ENCODE data around the gene SUPT20H. TPM values are rescaled to one million over a fixed set of nuclear protein-coding genes. Genes with fewer than 3 reads are reported as not detected.

SUPT20H gene
- total RNA-seq, 1 donor from 2014 or later: 56.1 TPM

DNA sequence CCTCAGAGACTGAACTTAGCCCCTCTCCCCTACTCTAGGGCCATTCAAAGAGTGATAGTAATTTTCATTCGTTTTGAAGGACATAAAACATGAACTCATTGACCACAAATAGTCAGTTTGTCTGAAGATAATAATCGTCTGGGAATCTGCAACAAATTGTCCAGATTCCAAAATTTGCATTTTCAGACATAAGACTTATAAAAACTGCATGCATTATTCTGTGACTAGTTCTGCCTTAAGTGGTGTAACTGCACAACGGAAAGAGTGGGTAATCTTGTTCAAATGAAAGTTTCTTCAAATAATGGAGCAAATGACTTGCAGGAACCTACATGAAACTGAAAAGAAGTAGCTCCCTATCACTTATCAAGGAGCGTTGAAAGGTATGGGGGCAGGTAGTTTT, 37.6 kb upstream of the SUPT20H start:
- H3K27ac Mint-ChIP-seq (ENCODE audit: unreplicated experiment): no peak overlapping the region
- H3K9me3 Mint-ChIP-seq (ENCODE audit: unreplicated experiment): no peaks in the 10 kb centered on the region
- DNase-seq (ENCODE audit: low spot score): no peak
- no peaks in the 10 kb centered on the region for H3K36me3 Mint-ChIP-seq (ENCODE audit: low read depth, unreplicated experiment)
- TF ChIP-seq CTCF (IDR thresholded peaks at IDR 0.05; ENCODE audit: unreplicated experiment): no peak
- H3K4me3 Mint-ChIP-seq (ENCODE audit: unreplicated experiment): no peak overlapping the region
- H3K4me1 Mint-ChIP-seq (ENCODE audit: unreplicated experiment): no peaks in the 10 kb centered on the region
- H3K27me3 Mint-ChIP-seq (ENCODE audit: unreplicated experiment): no peaks in the 10 kb centered on the region

DNA sequence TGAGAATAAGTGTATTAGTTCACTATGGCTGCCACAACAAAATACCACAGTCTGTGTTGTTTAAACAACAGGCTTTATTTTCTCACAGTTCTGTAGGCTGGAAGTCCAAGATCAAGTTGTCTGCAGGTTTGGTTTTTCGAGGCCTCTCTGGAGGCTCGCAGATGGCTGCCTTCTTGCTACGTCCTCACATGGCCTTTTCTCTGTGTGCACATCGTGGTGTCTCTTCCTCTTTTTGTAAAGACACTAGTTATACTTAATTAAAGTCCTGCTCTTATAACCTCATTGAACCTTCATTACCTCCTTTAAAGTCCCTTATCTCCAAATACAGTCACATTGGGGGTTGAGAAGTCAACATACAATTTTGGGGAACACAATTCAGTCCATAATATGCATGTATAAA, 35.4 kb upstream of the SUPT20H start:
- Mint-ChIP-seq H3K4me3 (ENCODE audit: unreplicated experiment) (no peak overlapping the region), H3K36me3 (ENCODE audit: low read depth, unreplicated experiment) (no peaks in the 10 kb centered on the region), H3K27me3 (ENCODE audit: unreplicated experiment) (no peaks in the 10 kb centered on the region), H3K27ac (ENCODE audit: unreplicated experiment) (no peak overlapping the region), H3K4me1 (ENCODE audit: unreplicated experiment) (no peaks in the 10 kb centered on the region), H3K9me3 (ENCODE audit: unreplicated experiment) (no peaks in the 10 kb centered on the region)
- TF ChIP-seq CTCF (IDR thresholded peaks at IDR 0.05; ENCODE audit: unreplicated experiment): no peak
- DNase-seq (ENCODE audit: low spot score): no peak

DNA sequence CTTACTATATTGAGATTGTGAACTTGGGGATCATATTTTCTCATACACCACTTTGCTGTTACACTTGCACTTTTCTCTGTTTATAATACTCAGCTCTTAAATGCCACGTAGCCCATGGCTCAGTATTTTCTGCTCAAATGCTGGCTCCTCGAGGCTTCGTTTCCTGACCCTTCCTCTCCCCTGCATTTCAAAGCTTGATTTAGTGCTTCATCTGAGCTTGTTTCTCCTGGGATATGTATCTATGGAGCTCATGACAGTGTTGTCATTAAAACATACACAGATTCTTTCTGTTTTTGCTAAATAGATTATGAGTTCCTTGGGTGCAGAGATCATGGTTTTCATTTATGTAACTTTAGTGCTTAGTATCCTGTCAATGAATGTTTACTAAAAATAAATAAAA, 34.6 kb upstream of the SUPT20H start:
- Mint-ChIP-seq H3K4me3 (ENCODE audit: unreplicated experiment) (no peak overlapping the region), H3K27me3 (ENCODE audit: unreplicated experiment) (no peaks in the 10 kb centered on the region), H3K36me3 (ENCODE audit: low read depth, unreplicated experiment) (no peaks in the 10 kb centered on the region), H3K4me1 (ENCODE audit: unreplicated experiment) (no peaks in the 10 kb centered on the region), H3K27ac (ENCODE audit: unreplicated experiment) (no peak overlapping the region), H3K9me3 (ENCODE audit: unreplicated experiment) (no peaks in the 10 kb centered on the region)
- DNase-seq (ENCODE audit: low spot score): no peak
- no peak for TF ChIP-seq CTCF (IDR thresholded peaks at IDR 0.05; ENCODE audit: unreplicated experiment)

- H3K27ac Mint-ChIP-seq (ENCODE audit: unreplicated experiment): no peak overlapping the region
- H3K4me1 Mint-ChIP-seq (ENCODE audit: unreplicated experiment): no peaks in the 10 kb centered on the region
- no peaks in the 10 kb centered on the region for H3K9me3 Mint-ChIP-seq (ENCODE audit: unreplicated experiment)
- no peaks in the 10 kb centered on the region for H3K36me3 Mint-ChIP-seq (ENCODE audit: low read depth, unreplicated experiment)
- TF ChIP-seq CTCF (IDR thresholded peaks at IDR 0.05; ENCODE audit: unreplicated experiment): no peak
- H3K4me3 Mint-ChIP-seq (ENCODE audit: unreplicated experiment): no peak overlapping the region
- H3K27me3 Mint-ChIP-seq (ENCODE audit: unreplicated experiment): no peaks in the 10 kb centered on the region
- no peak for DNase-seq (ENCODE audit: low spot score)
Observed at GRCh38 chr13:37091835-37092234, 32.3 kb upstream of the SUPT20H start.

- no peaks in the 10 kb centered on the region for H3K9me3 Mint-ChIP-seq (ENCODE audit: unreplicated experiment)
- no peak overlapping the region for H3K27ac Mint-ChIP-seq (ENCODE audit: unreplicated experiment)
- no peaks in the 10 kb centered on the region for H3K36me3 Mint-ChIP-seq (ENCODE audit: low read depth, unreplicated experiment)
- H3K4me1 Mint-ChIP-seq (ENCODE audit: unreplicated experiment): no peaks in the 10 kb centered on the region
- TF ChIP-seq CTCF (IDR thresholded peaks at IDR 0.05; ENCODE audit: unreplicated experiment): no peak
- H3K4me3 Mint-ChIP-seq (ENCODE audit: unreplicated experiment): no peak overlapping the region
- H3K27me3 Mint-ChIP-seq (ENCODE audit: unreplicated experiment): no peaks in the 10 kb centered on the region
- DNase-seq (ENCODE audit: low spot score): no peak
Observed at GRCh38 chr13:37090912-37091311, 31.4 kb upstream of the SUPT20H start.

All from endothelial cell (in vitro differentiated cells).